K562 (cell line): Measurements from ENCODE around the gene BPNT1. TPM values are rescaled to one million over a fixed set of nuclear protein-coding genes. Genes with fewer than 3 reads are reported as not detected.

Experiments
- BDP1 ChIP-seq: IDR thresholded peaks from 3 replicates; pipeline ENCODE4 v1.6.1; 2011; ENCODE audit not compliant: insufficient read length, insufficient read depth
- CREB1 ChIP-seq, 2 experiments: sonication (generic) in 1 of 2; formaldehyde crosslinking in 1 of 2; IDR thresholded peaks; 2 replicates each; pipeline versions ENCODE4 v1.6.1 to v1.8.0; 2012 to 2022; ENCODE audit warnings: inconsistent platforms in 1 of 2, mild to moderate bottlenecking in 1 of 2, missing genetic modification reagents in 1 of 2, moderate library complexity in 1 of 2
- IRF2 ChIP-seq: sonication (generic); formaldehyde crosslinking; IDR thresholded peaks from 2 replicates; pipeline ENCODE4 v1.8.1; 2022; ENCODE audit warnings: mild to moderate bottlenecking, missing genetic modification reagents
- PTRF ChIP-seq: fragments of 450-650 bp; IDR thresholded peaks from 2 replicates; pipeline ENCODE4 v1.6.1; 2016; ENCODE audit warnings: mild to moderate bottlenecking, missing genetic modification characterization, missing compliant biosample characterization
- RFX5 ChIP-seq: IDR thresholded peaks from 2 replicates; pipeline ENCODE4 v1.6.1; 2011; ENCODE audit warnings: low read depth, mild to moderate bottlenecking, improper control_type of control experiment, low read length
- TCF7L2 ChIP-seq: fragments of 150-350 bp; IDR thresholded peaks from 2 replicates; pipeline ENCODE4 v1.6.1; 2016; ENCODE audit warnings: low read depth, mild to moderate bottlenecking, low read length, moderate library complexity
- polyA plus RNA-seq, 8 experiments: library from polyadenylated mRNA; depleted of rRNA in 4 of 8; stranded (reverse) in 5 of 8; unstranded in 3 of 8; fragments of >200 nt; fragmentation: Nextera tagmentation in 2 of 8; fragmentation: Illumina TruSeq in 1 of 8; extraction: Ambion mirVana in 2 of 8; extraction: Trizol in 1 of 8; gene quantifications; 2 replicates each; pipeline versions ENCODE4 v1.2.1 to v1.2.3, GENCODE V29; 2011 to 2014; ENCODE audit warnings: inconsistent platforms in 1 of 8, missing spikeins in 1 of 8
- total RNA-seq, 7 experiments: library from RNA; depleted of rRNA in 6 of 7; stranded (reverse); fragments of >200 nt in 6 of 7; fragmentation: Illumina TruSeq in 2 of 7; extraction: Trizol in 2 of 7; gene quantifications; 2 replicates each; pipeline versions ENCODE4 v1.2.1 to v1.2.3, GENCODE V29; 2011 to 2021; ENCODE audit warnings: low replicate concordance in 1 of 7
- TF ChIP-seq, protein P1 (sequence below): fragments of 450-650 bp; IDR thresholded peaks from 2 replicates; pipeline ENCODE4 v1.6.1; 2016; ENCODE audit warnings: low read depth
- TF ChIP-seq, protein P2 (sequence below): sonication (generic); formaldehyde crosslinking; IDR thresholded peaks from 2 replicates; pipeline ENCODE4 v1.8.0; 2023; ENCODE audit warnings: missing genetic modification reagents, mild to moderate bottlenecking, borderline replicate concordance
- TF ChIP-seq, protein P3 (sequence below): sonication (generic); formaldehyde crosslinking; IDR thresholded peaks from 2 replicates; pipeline ENCODE4 v1.4.0; 2020; ENCODE audit warnings: mild to moderate bottlenecking, missing genetic modification reagents

BPNT1 gene
- total and polyA plus RNA-seq, 9 of the 15 experiments (the other 6 are each of a cell fraction or from before 2014, with no cell fraction given): 30.2 to 73.8 (median 40.5) TPM

DNA sequence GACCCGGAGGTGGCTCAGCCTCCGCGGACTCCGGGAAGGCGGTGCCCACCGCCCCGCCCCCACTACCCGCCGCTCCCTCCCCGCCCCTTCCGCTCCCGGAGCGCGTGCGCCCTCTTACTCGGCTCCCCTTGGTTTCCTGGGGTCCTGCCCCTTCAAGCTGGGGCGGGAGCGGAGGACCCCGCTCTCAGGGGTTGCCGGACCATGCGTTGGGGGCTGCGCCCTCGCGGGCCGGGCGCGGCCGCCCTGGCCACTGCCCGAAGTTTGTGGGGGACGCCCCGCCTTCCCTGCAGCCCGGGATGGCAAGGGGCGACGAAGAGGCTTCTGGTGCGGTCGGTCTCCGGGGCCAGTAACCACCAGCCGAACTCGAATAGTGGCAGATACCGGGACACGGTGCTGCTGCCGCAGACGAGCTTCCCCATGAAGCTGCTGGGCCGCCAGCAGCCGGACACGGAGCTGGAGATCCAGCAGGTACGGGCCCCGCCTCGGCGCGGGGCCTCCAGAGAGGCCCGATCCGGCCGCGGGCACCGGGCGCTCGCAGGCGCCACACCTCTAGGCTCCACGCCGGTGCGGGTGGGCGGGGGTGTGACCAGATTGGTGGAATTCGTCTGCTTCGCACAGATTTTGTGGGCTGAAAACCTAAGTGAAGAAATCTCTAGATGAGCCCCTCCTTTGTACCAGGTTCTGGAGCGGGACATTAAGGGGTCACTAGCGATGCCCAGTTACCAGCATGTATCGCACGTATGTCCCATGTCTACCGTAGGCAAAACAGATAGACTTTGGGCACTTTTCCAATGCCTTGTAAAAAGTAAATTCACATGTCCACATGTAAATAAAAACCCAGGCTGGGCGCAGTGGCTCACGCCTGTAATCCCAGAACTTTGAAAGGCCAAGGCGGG is 4.7 kb upstream of the BPNT1 start, which contains the start of gene IARS2 (continued):
- TF ChIP-seq, protein P1, sequence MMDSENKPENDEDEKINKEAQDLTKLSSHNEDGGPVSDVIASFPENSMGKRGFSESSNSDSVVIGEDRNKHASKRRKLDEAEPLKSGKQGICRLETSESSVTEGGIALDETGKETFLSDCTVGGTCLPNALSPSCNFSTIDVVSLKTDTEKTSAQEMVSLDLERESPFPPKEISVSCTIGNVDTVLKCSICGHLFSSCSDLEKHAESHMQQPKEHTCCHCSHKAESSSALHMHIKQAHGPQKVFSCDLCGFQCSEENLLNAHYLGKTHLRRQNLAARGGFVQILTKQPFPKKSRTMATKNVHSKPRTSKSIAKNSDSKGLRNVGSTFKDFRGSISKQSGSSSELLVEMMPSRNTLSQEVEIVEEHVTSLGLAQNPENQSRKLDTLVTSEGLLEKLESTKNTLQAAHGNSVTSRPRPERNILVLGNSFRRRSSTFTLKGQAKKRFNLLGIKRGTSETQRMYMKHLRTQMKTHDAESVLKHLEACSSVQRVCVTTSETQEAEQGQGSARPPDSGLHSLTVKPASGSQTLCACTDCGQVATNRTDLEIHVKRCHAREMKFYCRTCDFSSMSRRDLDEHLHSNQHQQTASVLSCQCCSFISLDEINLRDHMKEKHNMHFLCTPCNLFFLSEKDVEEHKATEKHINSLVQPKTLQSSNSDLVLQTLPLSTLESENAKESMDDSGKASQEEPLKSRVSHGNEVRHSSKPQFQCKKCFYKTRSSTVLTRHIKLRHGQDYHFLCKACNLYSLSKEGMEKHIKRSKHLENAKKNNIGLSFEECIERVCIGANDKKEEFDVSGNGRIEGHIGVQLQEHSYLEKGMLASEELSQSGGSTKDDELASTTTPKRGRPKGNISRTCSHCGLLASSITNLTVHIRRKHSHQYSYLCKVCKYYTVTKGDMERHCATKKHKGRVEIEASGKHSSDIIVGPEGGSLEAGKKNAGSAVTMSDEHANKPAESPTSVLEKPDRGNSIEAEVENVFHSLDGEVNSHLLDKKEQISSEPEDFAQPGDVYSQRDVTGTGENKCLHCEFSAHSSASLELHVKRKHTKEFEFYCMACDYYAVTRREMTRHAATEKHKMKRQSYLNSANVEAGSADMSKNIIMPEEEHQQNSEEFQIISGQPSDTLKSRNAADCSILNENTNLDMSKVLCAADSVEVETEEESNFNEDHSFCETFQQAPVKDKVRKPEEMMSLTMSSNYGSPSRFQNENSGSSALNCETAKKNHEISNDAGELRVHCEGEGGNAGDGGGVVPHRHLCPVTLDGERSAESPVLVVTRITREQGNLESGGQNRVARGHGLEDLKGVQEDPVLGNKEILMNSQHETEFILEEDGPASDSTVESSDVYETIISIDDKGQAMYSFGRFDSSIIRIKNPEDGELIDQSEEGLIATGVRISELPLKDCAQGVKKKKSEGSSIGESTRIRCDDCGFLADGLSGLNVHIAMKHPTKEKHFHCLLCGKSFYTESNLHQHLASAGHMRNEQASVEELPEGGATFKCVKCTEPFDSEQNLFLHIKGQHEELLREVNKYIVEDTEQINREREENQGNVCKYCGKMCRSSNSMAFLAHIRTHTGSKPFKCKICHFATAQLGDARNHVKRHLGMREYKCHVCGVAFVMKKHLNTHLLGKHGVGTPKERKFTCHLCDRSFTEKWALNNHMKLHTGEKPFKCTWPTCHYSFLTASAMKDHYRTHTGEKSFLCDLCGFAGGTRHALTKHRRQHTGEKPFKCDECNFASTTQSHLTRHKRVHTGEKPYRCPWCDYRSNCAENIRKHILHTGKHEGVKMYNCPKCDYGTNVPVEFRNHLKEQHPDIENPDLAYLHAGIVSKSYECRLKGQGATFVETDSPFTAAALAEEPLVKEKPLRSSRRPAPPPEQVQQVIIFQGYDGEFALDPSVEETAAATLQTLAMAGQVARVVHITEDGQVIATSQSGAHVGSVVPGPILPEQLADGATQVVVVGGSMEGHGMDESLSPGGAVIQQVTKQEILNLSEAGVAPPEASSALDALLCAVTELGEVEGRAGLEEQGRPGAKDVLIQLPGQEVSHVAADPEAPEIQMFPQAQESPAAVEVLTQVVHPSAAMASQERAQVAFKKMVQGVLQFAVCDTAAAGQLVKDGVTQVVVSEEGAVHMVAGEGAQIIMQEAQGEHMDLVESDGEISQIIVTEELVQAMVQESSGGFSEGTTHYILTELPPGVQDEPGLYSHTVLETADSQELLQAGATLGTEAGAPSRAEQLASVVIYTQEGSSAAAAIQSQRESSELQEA: no peak
- no peak for TF ChIP-seq RFX5
- no peak for TF ChIP-seq PTRF (tag)
- TF ChIP-seq BDP1: no peak
- TF ChIP-seq CREB1 (IDR thresholded peaks at IDR 0.05): no peak
- no peak for TF ChIP-seq CREB1 (CRISPR knock-in tag; IDR thresholded peaks at IDR 0.05)
- no peak for TF ChIP-seq IRF2 (CRISPR knock-in tag)
- TF ChIP-seq, protein P2, sequence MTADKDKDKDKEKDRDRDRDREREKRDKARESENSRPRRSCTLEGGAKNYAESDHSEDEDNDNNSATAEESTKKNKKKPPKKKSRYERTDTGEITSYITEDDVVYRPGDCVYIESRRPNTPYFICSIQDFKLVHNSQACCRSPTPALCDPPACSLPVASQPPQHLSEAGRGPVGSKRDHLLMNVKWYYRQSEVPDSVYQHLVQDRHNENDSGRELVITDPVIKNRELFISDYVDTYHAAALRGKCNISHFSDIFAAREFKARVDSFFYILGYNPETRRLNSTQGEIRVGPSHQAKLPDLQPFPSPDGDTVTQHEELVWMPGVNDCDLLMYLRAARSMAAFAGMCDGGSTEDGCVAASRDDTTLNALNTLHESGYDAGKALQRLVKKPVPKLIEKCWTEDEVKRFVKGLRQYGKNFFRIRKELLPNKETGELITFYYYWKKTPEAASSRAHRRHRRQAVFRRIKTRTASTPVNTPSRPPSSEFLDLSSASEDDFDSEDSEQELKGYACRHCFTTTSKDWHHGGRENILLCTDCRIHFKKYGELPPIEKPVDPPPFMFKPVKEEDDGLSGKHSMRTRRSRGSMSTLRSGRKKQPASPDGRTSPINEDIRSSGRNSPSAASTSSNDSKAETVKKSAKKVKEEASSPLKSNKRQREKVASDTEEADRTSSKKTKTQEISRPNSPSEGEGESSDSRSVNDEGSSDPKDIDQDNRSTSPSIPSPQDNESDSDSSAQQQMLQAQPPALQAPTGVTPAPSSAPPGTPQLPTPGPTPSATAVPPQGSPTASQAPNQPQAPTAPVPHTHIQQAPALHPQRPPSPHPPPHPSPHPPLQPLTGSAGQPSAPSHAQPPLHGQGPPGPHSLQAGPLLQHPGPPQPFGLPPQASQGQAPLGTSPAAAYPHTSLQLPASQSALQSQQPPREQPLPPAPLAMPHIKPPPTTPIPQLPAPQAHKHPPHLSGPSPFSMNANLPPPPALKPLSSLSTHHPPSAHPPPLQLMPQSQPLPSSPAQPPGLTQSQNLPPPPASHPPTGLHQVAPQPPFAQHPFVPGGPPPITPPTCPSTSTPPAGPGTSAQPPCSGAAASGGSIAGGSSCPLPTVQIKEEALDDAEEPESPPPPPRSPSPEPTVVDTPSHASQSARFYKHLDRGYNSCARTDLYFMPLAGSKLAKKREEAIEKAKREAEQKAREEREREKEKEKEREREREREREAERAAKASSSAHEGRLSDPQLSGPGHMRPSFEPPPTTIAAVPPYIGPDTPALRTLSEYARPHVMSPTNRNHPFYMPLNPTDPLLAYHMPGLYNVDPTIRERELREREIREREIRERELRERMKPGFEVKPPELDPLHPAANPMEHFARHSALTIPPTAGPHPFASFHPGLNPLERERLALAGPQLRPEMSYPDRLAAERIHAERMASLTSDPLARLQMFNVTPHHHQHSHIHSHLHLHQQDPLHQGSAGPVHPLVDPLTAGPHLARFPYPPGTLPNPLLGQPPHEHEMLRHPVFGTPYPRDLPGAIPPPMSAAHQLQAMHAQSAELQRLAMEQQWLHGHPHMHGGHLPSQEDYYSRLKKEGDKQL: 0 out of 2 replicates have a peak, but pooled peaks have one; percentile 14
- no peak for TF ChIP-seq TCF7L2
- TF ChIP-seq, protein P3, sequence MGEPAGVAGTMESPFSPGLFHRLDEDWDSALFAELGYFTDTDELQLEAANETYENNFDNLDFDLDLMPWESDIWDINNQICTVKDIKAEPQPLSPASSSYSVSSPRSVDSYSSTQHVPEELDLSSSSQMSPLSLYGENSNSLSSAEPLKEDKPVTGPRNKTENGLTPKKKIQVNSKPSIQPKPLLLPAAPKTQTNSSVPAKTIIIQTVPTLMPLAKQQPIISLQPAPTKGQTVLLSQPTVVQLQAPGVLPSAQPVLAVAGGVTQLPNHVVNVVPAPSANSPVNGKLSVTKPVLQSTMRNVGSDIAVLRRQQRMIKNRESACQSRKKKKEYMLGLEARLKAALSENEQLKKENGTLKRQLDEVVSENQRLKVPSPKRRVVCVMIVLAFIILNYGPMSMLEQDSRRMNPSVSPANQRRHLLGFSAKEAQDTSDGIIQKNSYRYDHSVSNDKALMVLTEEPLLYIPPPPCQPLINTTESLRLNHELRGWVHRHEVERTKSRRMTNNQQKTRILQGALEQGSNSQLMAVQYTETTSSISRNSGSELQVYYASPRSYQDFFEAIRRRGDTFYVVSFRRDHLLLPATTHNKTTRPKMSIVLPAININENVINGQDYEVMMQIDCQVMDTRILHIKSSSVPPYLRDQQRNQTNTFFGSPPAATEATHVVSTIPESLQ (CRISPR knock-in tag): peak; percentile 86; the same call in 1 of the 2 replicates
